GM19351 (cell line): ENCODE measurements around the gene ASTN2.

Source experiments
- ATAC-seq: cut with Tn5 transposase; IDR thresholded peaks from one replicate; pipeline ENCODE4 v1.9.1; 2021; ENCODE audit warnings: mild to moderate bottlenecking, moderate library complexity; ENCODE audit not compliant: unreplicated experiment

Gene ASTN2

DNA sequence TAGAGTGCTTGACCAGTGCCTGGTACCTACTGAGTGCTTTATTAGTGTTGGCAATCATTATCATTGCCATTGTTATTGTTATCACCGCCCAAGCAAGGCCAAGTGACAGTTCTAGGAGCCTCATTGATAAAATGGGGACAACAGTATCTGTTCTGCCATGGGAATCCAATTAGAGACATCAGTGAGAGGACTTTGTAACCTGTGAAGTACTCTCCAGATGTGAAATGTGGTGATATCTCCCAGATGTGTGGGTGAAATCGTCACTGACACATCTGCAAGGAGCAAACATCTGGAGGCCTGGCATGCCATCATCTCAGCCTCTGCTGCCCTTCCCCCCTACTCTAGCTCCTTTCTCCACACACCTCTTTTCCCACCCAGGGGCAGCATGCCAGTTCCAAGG, 1000.5 kb downstream of the ASTN2 start:
- ATAC-seq: no peak

GRCh38 chr9:116411506-116411905, 1003.4 kb downstream of the ASTN2 start:
- no peak for ATAC-seq

GRCh38 chr9:116409638-116410037, 1005.2 kb downstream of the ASTN2 start:
- no peak for ATAC-seq

GRCh38 chr9:116409129-116409528, 1005.7 kb downstream of the ASTN2 start:
- no peak for ATAC-seq

DNA sequence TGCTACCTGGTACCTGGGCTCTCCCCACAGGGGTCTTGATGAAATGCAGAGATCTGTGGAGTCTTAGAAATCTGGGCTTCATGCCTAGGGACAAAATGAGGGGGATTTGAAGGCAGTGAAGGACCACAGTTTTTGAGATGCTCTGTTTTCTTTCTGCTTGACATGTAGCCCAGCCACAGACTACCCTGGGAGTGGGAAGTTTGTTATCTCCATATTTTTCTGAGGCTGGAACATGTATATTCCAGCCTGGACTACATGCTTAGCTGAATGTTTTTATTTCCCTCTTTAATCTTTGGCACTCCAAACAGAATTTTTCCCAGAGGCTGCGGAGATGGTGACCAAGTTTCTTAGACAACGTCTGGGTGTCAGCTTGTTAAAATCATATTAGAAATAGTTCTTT, 1008.4 kb downstream of the ASTN2 start:
- no peak for ATAC-seq

GRCh38 chr9:116405321-116405720, 1009.5 kb downstream of the ASTN2 start:
- ATAC-seq: no peak

GRCh38 chr9:116404228-116404627, 1010.6 kb downstream of the ASTN2 start:
- ATAC-seq: no peak

- ATAC-seq: no peak
These were observed 1011.7 kb downstream of the ASTN2 start for GRCh38 chr9:116403171-116403570.

DNA sequence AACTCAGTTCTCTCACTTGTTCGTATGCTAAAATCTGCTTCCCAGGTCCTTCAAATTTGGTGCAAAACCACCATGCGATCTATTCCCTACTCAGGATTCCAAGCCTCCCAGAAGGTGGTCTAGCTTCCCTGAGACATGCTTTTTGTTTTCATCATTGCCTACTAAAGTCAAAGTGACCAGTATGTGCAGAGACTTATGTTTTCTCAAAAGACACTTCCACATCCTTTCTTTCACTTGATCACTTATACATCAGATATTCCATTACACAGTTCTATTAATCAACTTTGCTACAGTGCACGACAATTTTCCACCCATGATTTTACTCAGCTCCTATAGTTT, 1019.2 kb downstream of the ASTN2 start:
- ATAC-seq: no peak

GRCh38 chr9:116394894-116395698, 1019.8 kb downstream of the ASTN2 start:
- ATAC-seq: no peak

GRCh38 chr9:116394070-116394469, 1020.8 kb downstream of the ASTN2 start:
- no peak for ATAC-seq

DNA sequence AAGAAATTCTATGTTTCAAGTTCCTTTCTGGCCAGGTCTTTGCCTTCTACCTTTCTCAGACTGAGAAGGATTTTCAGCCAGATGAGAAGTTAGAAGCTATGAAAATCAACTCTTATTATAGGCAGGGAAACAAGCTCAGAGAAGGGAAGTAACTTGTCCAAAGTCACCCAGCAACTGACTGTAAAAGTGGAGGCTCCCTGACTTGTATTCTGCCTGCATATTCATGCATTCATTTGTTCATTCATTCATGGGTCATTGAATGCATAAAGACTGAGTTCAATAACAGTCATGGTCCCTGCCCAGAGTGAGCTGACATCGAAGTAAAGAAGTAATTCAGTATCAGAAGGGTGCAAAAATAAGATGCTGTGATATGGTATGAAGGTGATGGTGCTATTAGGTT, 1021.7 kb downstream of the ASTN2 start:
- no peak for ATAC-seq

- ATAC-seq: peak; percentile 7
These were observed 1023.5 kb downstream of the ASTN2 start for GRCh38 chr9:116391306-116391900.

DNA sequence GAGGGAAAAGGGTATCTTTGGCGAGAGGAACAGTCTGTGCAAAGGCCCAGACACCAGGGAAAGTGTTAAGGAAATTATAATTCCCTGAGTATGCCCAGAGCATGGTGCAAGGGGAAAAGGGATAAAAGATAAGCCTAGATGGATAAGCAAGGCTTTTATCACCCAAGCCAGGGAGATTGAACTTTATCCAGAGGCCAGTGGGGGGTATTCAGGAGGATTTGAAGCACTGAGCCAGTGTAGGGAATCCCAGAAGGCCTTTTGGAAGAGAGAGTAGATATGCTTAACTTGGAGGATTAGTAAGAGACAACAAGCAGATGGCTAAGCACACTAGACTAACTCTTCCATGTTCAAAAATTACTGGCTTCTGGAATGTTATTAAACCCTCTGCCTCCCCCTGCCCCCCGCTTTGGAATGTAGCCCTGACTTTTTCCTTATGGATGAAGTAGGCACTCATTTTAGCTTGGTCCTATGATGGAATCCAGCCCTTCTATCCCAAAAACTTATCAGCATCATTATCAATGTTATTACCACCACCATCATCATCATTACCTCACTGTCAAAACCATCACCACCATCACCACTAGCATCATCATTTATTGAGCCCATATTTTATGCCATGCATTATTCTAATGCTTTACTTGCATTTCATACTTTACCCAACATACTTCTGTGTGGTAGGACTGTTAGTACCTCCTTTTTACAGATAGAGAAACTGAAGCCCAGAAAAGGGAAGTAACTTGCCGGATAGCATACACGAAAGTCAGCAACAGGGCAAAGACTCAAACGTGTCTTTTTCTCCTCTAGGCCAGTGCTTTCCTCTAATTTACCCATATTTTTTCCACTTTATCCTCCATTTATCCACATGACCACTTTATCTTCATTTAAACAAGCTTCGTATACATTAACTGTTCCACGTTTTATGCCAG, 1024.3 kb downstream of the ASTN2 start:
- peak; percentile 90 for ATAC-seq

- peak; percentile 37 for ATAC-seq
These were observed 1025.1 kb downstream of the ASTN2 start for GRCh38 chr9:116389541-116390302.

GRCh38 chr9:116387934-116388698, 1026.7 kb downstream of the ASTN2 start:
- no peak for ATAC-seq

DNA sequence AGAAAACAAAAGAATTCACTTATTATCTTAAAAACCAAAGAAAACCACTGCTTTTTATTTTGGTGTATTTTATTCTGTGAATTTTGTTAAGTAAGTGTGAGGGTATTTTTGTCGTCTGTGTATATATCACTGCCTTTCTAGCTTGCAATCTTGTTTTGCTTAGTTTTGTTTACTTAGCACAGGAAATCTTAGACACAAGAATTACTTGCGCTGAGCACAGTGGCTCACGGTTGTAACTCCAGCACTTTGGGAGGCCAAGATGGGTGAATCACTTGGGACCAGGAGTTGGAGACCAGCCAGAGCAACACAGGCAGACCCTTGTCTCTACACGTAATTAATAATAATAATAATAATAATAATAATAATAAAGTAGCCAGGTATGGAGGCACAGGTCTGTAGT, 1030.9 kb downstream of the ASTN2 start:
- ATAC-seq: no peak

DNA sequence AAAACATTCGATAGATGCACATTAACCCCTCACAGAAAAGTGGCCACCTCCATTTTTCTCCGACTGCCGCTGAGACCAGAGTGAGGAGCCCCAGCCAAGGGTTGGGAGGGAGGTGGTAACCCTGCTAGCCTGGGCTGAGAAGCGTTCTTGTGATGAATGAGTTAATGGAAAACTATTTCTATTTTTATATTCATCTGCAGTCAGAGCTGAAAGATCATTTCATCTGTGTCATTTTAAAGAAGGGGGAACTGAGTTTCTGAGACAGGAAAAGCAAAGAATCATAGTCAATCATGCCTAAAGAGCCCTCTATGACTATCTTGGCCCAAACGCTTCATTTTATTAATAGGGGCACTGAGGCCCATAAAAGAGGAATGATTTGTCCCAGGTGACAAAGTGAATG, 1031.7 kb downstream of the ASTN2 start:
- peak; percentile 47 for ATAC-seq

DNA sequence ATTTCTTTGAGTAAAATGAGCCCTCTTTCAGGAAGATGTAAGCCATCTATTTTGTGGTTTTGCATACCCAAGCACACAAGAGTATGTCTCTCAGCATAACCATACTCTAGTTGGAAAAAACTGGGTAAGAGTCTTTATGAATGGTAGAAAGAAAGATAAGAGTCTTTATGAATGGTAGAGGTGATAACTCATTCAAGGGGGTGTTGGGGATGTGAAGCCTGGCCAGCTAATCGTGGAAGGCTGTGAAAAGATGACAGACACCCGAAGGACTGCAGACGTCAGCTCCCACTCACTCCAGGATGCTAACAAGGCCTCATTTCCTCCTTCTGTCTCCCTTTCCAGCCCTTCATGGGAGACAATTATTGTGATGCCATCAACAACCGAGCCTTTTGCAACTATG, 1032.8 kb downstream of the ASTN2 start:
- no peak for ATAC-seq

DNA sequence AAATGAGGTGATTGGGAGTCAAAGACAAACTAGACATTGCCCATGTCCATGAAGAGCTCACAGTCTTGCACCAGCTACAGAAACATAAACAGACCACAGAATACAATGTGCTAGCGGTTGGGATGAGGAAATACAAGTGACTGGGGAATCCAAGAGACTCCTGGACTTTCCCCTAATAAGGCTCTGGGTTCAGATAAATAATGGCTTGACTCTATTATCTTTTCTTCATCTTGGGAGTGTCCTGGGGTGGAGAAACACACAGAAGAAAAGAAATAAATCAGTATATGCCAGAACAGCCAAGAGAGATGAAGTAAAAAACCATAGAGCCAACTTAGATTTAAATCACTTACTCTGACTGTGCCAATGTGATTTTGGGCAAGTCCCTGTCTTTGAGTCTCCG, 1033.5 kb downstream of the ASTN2 start:
- no peak for ATAC-seq
